SJCRH30 (cell line): ENCODE results near the gene ATP2A3. TPM values are rescaled to one million over a fixed set of nuclear protein-coding genes. Genes with fewer than 3 reads are reported as not detected.

Experiments used
- DNase-seq, 2 experiments: peaks; one replicate each; pipeline ENCODE4 v3.0.0-alpha.2; 2015 to 2020
- H3K27ac ChIP-seq: fragments of 250-450 bp; sonication (Bioruptor Pico); 2 replicates; pipeline ENCODE4 v1.5.1; 2020; ENCODE audit warnings: mild to moderate bottlenecking, moderate library complexity
- H3K27me3 ChIP-seq: fragments of 250-450 bp; sonication (Bioruptor Pico); 2 replicates; pipeline ENCODE4 v1.5.1; 2020; ENCODE audit warnings: mild to moderate bottlenecking, moderate library complexity
- H3K36me3 ChIP-seq: fragments of 250-450 bp; sonication (Bioruptor Pico); 2 replicates; pipeline ENCODE4 v1.5.1; 2020; ENCODE audit warnings: mild to moderate bottlenecking, moderate library complexity
- H3K4me1 ChIP-seq: fragments of 250-450 bp; sonication (Bioruptor Pico); 2 replicates; pipeline ENCODE4 v1.5.1; 2020; ENCODE audit warnings: mild to moderate bottlenecking, moderate library complexity
- H3K4me3 ChIP-seq: fragments of 250-450 bp; sonication (Bioruptor Pico); 2 replicates; pipeline ENCODE4 v1.5.1; 2020; ENCODE audit warnings: mild to moderate bottlenecking, moderate library complexity
- H3K9me3 ChIP-seq: fragments of 250-450 bp; sonication (Bioruptor Pico); replicated peaks from 2 replicates; pipeline ENCODE4 v1.5.1; 2020; ENCODE audit warnings: mild to moderate bottlenecking, moderate library complexity
- total RNA-seq: library from RNA; depleted of rRNA; stranded (reverse); fragments of >200 nt; shearing (Covaris generic); gene quantifications from 2 replicates; pipeline ENCODE4 v1.2.3, GENCODE V29; 2014

Gene ATP2A3
- total RNA-seq, 1 experiment from 2014 or later, result 2.0 TPM

DNA sequence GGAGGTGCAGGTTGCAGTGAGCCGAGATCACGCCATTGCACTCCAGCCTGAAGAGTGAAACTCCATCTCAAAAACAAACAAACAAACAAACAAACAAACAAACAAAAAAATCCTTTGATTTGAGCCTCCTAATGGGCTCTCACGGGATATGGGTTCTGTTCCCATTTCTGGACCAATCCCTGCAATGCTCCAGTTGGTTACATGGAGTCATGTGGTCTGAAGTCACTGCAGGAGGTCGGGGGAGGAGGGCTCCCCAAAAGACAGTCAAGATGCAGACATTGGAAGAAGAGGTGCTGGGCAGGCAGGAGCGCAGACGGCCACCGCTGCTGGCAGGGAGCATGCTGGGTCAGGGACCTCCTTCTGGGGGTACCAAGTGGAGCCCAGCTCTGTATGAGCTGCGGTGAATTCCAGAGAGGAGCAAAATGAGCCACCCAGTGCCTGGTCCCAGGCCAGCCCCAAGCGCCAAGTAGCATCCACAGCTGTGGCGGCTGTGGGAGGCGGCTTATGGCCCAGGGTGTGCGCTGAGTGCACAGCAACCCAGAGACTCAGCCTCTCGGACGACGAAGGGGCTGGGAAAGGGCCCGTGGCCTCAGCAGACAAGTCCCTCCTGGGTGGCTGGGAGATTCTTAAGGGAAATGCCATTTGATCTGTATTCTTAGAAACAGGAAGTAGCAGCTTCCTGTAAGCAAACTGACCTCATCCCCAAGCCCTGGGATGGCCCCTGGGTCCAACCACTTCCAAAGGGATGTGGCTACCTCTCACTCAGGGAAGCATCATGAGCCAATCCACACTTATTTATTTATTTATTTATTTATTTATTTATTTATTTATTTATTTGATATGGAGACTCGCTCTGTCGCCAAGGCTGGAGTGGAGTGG, 19.6 kb upstream of the ATP2A3 start:
- no peaks in the 10 kb centered on the region for H3K36me3 ChIP-seq
- DNase-seq, result peak; percentile 55 to 66
- H3K27ac ChIP-seq, result no peak overlapping the region
- H3K9me3 ChIP-seq, result no peaks in the 10 kb centered on the region
- no peak overlapping the region for H3K4me3 ChIP-seq
- no peaks in the 10 kb centered on the region for H3K4me1 ChIP-seq
- H3K27me3 ChIP-seq, result no peaks in the 10 kb centered on the region

DNA sequence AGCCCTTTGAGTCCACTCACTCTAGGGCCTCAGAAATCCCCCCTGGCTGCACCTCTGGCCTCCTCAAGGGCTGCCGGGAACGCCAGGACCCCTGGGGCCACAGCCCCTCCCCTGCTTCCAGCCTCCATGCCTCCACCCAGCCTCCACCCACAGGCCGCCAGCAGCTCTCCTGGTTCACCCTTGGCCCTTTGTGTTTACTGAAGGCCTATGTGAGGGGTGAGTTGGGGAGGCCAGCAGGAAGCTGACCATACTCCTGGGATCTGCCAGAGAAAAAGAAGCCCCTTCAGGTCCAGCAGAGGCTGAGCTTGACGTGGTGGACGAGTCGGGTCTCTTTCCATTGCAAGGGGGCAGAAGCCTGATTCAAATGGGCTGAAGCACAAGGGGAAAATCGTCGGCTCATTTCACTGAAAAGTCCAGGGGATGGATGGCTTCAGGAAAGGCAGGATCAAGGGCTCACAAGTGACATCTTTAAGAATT, 18.3 kb upstream of the ATP2A3 start:
- H3K4me1 ChIP-seq, result no peaks in the 10 kb centered on the region
- H3K27me3 ChIP-seq, result no peaks in the 10 kb centered on the region
- DNase-seq, result no peak

DNA sequence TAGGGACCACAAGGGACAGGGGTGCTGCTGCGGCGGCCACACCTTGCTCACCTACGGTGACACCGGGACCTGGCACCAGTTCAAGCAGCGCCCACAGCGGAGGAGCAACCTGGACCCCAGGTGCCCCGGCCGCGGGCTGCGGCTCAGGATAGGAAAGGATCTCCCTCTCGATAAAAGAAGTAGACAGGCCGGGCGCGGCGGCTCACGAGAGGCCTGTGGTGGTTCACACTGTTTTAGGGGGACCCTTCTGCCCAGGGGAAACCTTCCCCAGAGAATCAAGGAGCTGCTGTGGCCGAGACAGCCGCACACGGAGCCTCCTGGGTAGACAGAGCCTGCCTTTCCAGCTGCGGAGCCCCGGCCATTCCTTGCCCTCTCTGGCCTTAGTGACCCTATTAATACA, 17.9 kb upstream of the ATP2A3 start:
- H3K36me3 ChIP-seq, result no peaks in the 10 kb centered on the region
- no peak overlapping the region for H3K4me3 ChIP-seq
- no peak overlapping the region for H3K27ac ChIP-seq
- no peaks in the 10 kb centered on the region for H3K27me3 ChIP-seq
- H3K9me3 ChIP-seq, result no peaks in the 10 kb centered on the region
- H3K4me1 ChIP-seq, result no peaks in the 10 kb centered on the region
- no peak for DNase-seq

More for the DNA sequence above, 18.3 kb upstream of the ATP2A3 start:
- Histone ChIP-seq H3K4me3 (no peak overlapping the region), H3K9me3 (no peaks in the 10 kb centered on the region), H3K36me3 (no peaks in the 10 kb centered on the region), H3K27ac (no peak overlapping the region)

DNA sequence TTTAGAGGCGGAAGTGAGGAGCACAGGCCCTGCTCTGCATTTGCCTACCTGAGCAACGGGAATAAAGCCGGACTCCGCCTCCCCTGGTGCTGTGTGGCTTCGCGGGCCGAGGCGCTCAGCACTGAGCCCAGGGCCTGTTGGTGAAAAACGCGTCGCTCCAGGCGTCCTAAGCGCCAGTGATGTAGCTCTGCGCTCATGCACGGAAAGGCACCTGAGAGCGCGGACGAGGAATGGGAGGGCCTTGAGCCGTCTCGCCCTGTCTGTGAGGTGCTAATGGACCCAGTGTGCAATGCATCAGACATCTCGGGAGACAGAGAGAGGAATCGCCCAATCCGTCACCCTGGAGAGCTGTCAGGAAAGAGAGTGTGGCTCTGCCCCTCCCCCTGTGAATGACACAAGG, 17.2 kb upstream of the ATP2A3 start:
- no peaks in the 10 kb centered on the region for H3K27me3 ChIP-seq
- H3K4me3 ChIP-seq, result no peak overlapping the region
- H3K9me3 ChIP-seq, result no peaks in the 10 kb centered on the region
- no peaks in the 10 kb centered on the region for H3K36me3 ChIP-seq
- peaks cover 3% of the 10 kb centered on the region; the same call in 1 of the 2 replicates for H3K4me1 ChIP-seq
- DNase-seq, result no peak
- no peak overlapping the region for H3K27ac ChIP-seq

DNA sequence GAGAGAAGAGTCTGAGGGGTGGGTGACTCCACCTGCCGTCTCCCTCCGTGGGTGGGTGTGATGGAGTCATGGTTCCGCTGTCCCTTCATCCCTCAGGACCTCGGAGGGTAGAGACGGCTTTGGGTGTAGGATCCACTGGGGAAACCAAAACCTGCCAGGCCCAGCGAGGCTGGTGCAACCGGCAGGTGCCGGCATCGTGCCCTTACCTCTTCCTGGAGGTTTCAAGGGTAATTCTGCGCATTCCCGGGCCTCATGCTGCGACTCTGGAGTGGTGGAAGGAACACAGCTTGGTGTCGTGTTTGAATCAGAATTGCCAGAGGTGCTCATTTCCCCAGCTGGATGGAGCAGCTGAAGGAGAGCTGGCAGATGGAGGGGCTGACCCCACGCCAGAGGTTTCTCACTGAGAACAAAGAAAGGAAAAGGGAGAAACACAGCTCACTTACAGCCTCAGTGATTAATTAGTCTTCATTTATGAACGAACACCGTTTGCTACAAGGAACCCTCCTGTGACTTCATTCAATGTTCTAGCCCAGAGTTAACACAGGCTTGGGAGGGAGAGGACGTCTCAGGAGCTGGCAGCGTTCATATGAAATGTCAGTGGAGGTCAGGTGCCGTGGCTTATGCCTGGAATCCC, 16.3 kb upstream of the ATP2A3 start:
- Histone ChIP-seq H3K4me3 (no peak overlapping the region), H3K27ac (no peak overlapping the region), H3K9me3 (no peaks in the 10 kb centered on the region), H3K36me3 (no peaks in the 10 kb centered on the region), H3K4me1 (peaks cover 3% of the 10 kb centered on the region; the same call in 1 of the 2 replicates), H3K27me3 (no peaks in the 10 kb centered on the region)
- no peak for DNase-seq

GRCh38 chr17:3979290-3979611, 15.0 kb upstream of the ATP2A3 start:
- Histone ChIP-seq H3K4me1 (peaks cover 3% of the 10 kb centered on the region; the same call in 1 of the 2 replicates), H3K27ac (no peak overlapping the region), H3K9me3 (no peaks in the 10 kb centered on the region), H3K27me3 (no peaks in the 10 kb centered on the region), H3K36me3 (no peaks in the 10 kb centered on the region), H3K4me3 (no peak overlapping the region)
- DNase-seq, result no peak

DNA sequence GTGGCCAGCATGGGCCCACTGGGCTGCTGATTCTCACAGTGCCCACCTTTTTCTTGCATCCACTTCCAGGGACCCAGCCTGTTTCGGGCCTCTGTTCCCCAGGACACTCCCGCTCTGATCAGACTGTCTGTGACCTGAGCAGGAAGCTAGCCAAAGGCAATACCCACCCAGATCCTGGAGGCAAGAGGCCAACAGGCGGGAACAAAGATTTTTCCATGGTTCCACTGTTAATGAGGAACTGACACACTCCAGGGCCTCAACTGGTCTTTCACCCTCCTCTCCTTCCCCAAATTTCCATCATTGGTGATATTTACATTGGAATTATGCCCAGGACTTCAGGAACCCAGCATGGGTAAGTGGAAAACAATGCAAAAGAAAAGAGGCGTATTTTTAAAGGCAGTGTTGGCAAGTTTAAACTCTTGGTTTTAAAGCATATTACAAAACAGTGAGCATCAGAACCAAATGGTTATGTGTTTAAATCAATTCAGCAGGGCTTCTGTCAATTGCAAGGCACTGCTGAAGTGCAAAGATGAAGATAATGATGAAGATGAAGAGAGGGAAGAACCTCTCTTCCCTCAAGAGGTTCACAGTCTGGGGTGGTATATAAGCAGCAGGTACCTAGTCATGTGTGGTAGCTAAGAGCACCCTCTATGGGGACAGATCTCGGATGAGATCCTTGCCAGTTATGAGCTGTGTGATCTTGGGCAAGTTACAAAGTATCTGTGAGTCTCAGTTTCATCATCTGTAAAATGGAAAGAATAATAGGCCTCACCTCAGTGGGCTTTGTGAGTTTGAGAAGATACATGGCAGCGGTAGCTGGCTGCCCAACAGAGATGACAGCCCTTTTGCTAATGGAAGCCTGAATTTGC, 14.4 kb upstream of the ATP2A3 start:
- Histone ChIP-seq H3K36me3 (no peaks in the 10 kb centered on the region), H3K27ac (no peak overlapping the region), H3K4me3 (no peak overlapping the region), H3K4me1 (peaks cover 3% of the 10 kb centered on the region; the same call in 1 of the 2 replicates), H3K27me3 (no peaks in the 10 kb centered on the region), H3K9me3 (no peaks in the 10 kb centered on the region)
- DNase-seq, result peak in 1 of 2 experiments; percentile 31

DNA sequence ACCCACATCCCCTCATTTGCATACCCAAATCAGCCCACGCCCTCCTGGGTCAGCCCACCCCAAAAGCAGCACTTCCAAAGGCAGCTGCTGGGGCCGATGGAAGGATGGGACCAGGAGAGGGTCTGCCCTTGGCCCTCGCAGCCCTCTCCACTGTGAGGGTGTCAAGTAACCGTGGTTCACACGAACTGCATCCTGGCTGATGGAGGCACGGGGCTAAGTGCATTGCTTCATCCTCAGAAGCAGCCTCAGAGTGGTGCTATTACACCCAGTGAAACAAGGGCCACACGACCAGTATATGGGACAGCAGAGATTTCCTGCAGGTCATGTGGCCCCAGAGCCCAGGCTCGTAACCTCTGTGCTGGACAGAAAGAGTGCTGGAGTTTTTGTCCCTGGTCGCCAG, 13.2 kb upstream of the ATP2A3 start:
- Histone ChIP-seq H3K36me3 (no peaks in the 10 kb centered on the region), H3K4me1 (peaks cover 3% of the 10 kb centered on the region; the same call in 1 of the 2 replicates), H3K27me3 (no peaks in the 10 kb centered on the region), H3K4me3 (no peak overlapping the region), H3K9me3 (no peaks in the 10 kb centered on the region), H3K27ac (no peak overlapping the region)
- peak; percentile 32 to 63 for DNase-seq

GRCh38 chr17:3976675-3977171, 12.5 kb upstream of the ATP2A3 start:
- no peaks in the 10 kb centered on the region for H3K36me3 ChIP-seq
- no peak for DNase-seq
- H3K27me3 ChIP-seq, result no peaks in the 10 kb centered on the region
- no peak overlapping the region for H3K4me3 ChIP-seq
- H3K4me1 ChIP-seq, result peaks cover 3% of the 10 kb centered on the region; the same call in 1 of the 2 replicates
- H3K27ac ChIP-seq, result no peak overlapping the region
- H3K9me3 ChIP-seq, result no peaks in the 10 kb centered on the region

GRCh38 chr17:3974980-3975379, 10.7 kb upstream of the ATP2A3 start:
- no peak for DNase-seq
- no peak overlapping the region for H3K27ac ChIP-seq
- no peaks in the 10 kb centered on the region for H3K27me3 ChIP-seq
- peaks cover 3% of the 10 kb centered on the region; the same call in 1 of the 2 replicates for H3K4me1 ChIP-seq
- H3K4me3 ChIP-seq, result no peak overlapping the region
- no peaks in the 10 kb centered on the region for H3K9me3 ChIP-seq
- H3K36me3 ChIP-seq, result no peaks in the 10 kb centered on the region

- no peaks in the 10 kb centered on the region for H3K27me3 ChIP-seq
- H3K36me3 ChIP-seq, result no peaks in the 10 kb centered on the region
Measured at GRCh38 chr17:3974138-3974687, 10.0 kb upstream of the ATP2A3 start.

GRCh38 chr17:3973495-3974137, 9.4 kb upstream of the ATP2A3 start:
- no peaks in the 10 kb centered on the region for H3K36me3 ChIP-seq
- DNase-seq, result no peak
- no peak overlapping the region for H3K4me3 ChIP-seq
- H3K9me3 ChIP-seq, result no peaks in the 10 kb centered on the region
- H3K27ac ChIP-seq, result no peak overlapping the region
- no peaks in the 10 kb centered on the region for H3K27me3 ChIP-seq
- peaks cover 3% of the 10 kb centered on the region; the same call in 1 of the 2 replicates for H3K4me1 ChIP-seq

More at GRCh38 chr17:3974138-3974687, 10.0 kb upstream of the ATP2A3 start:
- Histone ChIP-seq H3K4me1 (peaks cover 3% of the 10 kb centered on the region; the same call in 1 of the 2 replicates), H3K4me3 (no peak overlapping the region), H3K27ac (no peak overlapping the region), H3K9me3 (no peaks in the 10 kb centered on the region)
- DNase-seq, result no peak

GRCh38 chr17:3972931-3973330, 8.7 kb upstream of the ATP2A3 start:
- Histone ChIP-seq H3K36me3 (no peaks in the 10 kb centered on the region), H3K4me3 (no peak overlapping the region), H3K9me3 (no peaks in the 10 kb centered on the region), H3K27me3 (no peaks in the 10 kb centered on the region), H3K4me1 (peaks cover 3% of the 10 kb centered on the region; the same call in 1 of the 2 replicates), H3K27ac (no peak overlapping the region)
- DNase-seq, result no peak

DNA sequence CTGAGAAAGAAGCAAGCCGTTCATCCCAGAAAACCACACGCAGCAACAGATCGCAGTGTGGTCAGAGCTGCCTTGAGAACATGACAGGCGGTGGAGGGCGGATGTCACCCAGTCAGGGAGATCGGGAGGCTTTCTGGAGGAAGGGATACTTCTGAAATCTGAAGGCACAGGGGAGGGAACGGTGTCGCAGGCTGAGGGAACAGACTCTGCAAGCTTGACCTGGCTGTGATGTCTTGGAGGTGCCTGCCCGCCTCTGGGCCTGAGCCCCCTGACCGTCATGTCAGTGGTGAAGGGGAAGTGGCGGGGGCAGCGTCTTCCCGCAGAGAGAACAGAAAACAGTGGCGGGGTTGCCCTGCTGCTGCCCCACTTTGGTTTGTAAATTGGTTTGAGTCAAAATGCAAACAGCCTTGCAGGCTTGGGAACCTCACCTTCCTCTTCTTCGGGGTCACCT, 8.1 kb upstream of the ATP2A3 start:
- no peak for DNase-seq
- Histone ChIP-seq H3K27ac (no peak overlapping the region), H3K36me3 (no peaks in the 10 kb centered on the region), H3K4me3 (no peak overlapping the region), H3K4me1 (peaks cover 3% of the 10 kb centered on the region; the same call in 1 of the 2 replicates), H3K27me3 (no peaks in the 10 kb centered on the region), H3K9me3 (no peaks in the 10 kb centered on the region)
